ENCODE measurements around the gene LPCAT2.

Gene LPCAT2

GRCh38 chr16:55481023-55481422, 27.8 kb upstream of the LPCAT2 start:
- DNase-seq, result no peak

DNA sequence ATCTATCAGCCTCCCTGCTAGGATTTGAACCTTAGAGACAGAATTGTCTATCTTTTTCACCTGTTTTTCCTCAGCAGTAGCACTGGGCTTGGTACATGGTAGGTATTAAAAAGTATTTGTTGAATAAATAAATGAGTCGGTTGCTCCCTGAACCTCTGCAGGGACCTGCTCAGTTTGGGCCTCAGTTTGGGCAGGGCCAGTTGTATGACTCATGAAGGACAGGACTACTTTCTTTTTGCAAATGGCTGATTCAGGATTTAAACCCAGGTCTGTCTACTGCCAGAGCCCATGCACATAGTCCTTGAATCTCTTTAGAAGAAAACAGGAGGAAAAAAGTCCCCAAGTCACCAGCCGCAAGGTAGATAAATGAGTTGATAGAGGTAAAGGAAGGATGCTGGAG, 26.8 kb upstream of the LPCAT2 start:
- no peak for DNase-seq

DNA sequence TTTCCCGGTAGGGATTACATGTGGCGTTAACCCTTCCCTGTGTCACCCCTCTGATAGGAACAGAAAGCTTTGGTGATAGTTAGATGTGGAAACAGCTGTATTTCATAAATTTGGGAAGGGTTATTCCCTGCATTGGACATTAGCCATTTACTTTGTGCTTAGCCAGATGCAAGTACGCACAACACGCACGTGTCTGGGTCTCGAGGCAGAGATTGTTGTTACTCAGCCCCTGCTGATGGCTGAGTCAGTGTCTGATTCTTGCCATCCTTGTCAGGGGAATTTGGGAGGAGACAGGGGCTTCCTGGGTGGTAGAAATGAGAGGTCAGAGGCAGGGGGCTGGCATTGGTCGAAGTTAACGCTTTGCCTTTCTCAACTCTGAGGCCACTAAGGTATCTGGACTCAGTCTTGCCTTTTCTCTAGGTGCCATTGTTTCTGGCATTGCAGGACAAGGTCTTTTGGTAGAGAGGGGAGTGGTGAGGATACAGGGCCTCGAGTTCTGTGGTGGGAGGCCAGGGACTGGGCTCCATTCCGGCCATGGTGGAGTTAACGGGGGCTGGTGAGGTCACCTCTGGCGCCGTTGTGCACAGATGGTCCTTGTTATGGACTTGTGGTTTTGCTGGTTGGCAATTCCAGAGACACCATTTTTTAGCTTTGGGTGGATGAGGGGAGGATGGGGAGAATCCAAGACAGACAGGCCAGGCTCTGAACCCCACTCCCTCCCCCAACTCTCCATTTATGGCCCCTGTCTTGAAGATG, 21.6 kb upstream of the LPCAT2 start:
- DNase-seq, result no peak

GRCh38 chr16:55488306-55488705, 20.6 kb upstream of the LPCAT2 start:
- no peak for DNase-seq

GRCh38 chr16:55489119-55489955, 19.5 kb upstream of the LPCAT2 start:
- DNase-seq, result no peak

- DNase-seq, result no peak
Observed at GRCh38 chr16:55489956-55490265, 19.0 kb upstream of the LPCAT2 start.

- DNase-seq, result no peak
Observed at GRCh38 chr16:55490301-55490700, 18.6 kb upstream of the LPCAT2 start.

DNA sequence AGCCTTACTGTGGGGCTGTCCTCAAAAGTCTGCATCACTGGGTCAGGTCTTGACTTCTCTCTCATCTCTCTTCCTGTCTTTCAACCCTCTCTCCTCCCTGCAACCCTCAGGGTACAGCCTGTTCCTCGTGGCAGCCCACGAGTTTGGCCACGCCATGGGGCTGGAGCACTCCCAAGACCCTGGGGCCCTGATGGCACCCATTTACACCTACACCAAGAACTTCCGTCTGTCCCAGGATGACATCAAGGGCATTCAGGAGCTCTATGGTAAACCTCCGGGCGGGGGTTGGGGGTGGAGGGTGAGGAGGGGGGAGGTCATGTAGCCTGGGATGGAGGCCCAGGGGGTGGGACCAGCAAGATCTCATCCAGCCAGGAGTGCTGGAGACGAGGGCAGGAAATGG, 17.2 kb upstream of the LPCAT2 start:
- DNase-seq, result no peak

DNA sequence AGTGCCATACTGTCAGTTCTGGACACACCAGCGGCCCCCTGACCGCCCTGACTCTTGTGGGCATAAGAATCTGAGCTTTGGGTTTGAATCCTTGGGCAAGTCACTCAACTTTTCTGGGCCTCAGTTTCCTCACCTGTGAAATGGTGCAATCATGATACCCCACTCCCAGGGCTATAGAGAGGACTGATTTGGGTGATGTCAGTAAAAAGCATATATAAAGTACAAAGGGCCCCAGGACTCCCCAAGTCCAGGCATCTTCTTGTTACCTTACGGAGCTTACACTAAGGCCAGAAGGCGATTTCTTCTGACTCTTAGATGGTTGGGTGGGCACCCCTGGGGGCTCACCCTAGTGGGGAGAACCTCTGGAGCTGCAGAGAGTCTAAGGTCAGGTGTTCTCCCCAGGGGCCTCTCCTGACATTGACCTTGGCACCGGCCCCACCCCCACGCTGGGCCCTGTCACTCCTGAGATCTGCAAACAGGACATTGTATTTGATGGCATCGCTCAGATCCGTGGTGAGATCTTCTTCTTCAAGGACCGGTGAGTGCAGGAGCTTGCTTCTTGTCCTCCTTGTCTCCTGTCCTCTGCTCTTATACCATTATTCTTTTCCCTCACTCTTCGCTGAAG, 16.0 kb upstream of the LPCAT2 start:
- no peak for DNase-seq

- no peak for DNase-seq
Observed at GRCh38 chr16:55494994-55495421, 13.9 kb upstream of the LPCAT2 start.

DNA sequence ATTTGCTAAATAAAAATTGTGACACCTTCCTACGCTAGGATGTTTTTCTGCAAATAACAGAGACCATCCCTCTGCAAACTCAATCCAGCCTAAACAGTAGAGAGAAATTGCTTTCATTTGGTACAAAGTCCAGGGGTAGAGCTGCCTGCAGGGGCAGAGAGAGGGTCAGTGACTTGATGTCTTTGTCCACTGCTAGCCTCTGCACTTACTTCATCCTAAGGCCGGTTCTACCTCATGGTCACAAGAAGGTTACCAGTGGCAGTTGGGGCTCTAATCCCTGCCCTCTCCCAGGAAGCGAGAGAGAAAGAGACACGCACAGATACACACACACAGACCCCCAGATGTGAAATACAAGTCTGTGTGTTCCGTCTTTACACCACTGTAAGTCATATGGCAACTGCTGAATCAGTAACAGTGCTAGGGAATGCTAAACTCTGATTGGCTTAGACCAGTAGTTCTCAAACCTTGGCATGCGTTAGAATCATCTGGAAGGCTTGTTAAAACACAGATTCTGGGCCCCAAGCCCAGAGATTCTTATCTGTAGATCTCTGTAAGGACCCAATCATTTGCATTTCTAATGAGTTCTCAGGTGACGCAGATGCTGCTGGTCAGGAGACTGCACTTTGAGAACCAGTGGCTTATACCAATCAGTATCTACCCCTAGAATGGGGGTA, 13.1 kb upstream of the LPCAT2 start:
- DNase-seq, result no peak

- no peak for DNase-seq
Observed at GRCh38 chr16:55496509-55497145, 12.2 kb upstream of the LPCAT2 start.

DNA sequence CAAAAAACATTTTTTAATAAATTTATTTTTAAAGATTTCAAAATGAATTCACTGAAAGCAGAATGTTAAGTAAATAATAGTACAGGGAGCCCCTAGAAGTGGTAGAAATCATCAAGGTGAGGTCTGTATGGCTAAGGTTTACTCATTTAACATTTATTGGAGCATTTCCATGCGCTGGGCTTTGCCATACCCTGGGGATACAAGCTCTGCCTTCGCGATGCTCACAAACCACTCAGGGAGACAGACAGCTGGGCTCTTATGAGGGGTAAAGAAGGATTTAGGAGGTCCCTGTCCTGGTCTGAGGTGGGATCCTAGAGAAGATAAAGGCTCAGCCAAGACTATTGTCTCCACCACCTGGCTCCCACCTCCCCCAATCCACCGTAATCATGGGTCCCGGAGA, 11.3 kb upstream of the LPCAT2 start:
- DNase-seq, result no peak

- DNase-seq, result no peak
Observed at GRCh38 chr16:55498101-55498500, 10.8 kb upstream of the LPCAT2 start.

DNA sequence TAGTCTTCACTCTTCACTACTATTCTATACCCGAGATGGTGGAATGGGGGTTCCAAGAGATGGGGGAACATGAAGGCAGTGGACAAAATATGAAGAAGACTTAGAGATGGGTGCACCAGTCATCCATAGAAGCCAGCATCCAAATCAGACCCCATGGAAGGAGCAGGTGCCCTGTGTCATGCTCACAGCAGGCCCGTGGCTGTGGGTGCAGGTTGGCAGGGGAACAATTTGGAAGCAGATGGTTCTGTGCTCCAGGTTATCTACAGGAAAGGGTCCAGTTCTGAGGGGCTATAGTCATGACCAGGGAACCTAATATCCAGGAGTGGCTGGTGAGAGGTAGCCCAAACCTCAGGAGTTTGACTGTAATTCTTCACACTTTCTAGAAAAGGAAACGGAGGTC, 9.6 kb upstream of the LPCAT2 start:
- DNase-seq, result no peak

GRCh38 chr16:55499951-55500529, 8.8 kb upstream of the LPCAT2 start:
- DNase-seq, result peak; percentile 13 to 28

GRCh38 chr16:55500530-55501011, 8.3 kb upstream of the LPCAT2 start:
- no peak for DNase-seq

- no peak for DNase-seq
Observed at GRCh38 chr16:55501549-55502322, 7.1 kb upstream of the LPCAT2 start.

- DNase-seq, result no peak
Observed at GRCh38 chr16:55502801-55503366, 6.0 kb upstream of the LPCAT2 start.

DNA sequence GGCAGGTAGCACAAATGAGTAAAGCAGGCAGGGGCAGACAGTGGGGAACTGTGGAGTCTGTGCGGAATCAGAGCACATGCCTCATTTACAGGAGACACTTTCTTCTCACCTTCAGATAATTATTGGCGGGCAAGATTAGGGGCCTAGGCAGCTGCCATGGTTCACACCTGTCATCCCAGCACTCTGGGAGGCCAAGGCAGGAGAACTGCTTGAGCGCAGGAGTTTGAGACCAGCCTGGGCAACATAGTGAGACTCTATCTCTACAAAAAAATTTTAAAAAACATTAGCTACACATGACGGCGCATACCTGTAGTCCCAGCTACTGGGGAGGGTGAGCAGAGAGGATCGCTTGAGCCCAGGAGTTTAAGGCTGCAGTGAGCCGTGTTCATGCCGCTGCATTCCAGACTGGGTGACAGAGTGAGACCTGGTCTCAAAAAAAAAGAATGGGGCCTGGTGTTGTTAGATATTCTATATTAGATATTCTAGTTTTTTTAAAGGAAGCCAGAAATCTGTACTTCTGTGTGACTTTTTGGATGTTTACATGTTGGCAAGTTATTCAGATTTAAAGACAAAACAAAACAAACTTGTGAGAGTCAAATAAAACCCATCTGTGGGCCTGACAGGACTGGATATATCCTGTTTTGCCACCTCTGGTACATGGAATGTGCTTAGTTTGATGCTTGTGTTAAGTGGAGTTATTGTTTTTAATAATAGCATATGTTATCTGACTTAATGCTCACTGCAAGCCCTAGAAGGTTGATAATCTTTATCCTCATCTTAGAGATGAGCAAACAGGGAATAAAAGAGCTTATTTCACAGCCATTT, 4.9 kb upstream of the LPCAT2 start:
- DNase-seq, result no peak
